Measurements from ENCODE around the gene RNF115.

DNA sequence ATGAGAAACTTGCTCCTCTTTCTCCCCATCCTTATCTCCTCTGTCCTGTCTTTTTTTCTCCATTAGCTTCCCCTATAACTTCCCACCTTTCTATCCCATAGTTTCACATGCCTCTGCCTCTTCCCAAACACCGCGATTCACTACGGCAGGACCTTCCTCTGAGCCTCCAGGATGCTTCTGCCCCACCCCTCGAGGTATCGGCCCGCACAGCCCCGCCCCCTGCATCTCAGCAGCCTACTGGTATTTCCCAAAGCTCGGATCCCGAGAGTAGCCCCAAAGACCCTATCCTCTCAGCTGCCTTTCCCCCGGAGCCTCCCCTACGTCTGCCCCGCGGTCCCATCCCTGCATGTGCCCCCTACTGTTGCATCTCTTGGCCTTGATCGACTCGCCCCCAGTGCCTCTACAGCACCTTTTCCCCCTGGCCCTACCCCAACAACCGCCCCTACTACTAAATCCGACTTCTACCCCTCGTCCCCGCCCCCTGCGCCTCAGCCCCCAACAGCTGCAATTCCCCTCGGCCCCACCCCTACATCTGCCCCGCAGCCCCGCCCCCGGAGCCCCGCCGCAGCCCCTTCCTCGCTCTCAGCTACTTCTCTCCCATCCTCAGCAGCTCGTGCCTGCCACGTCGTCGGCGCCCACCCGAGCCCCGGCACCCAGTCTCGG, 34.5 kb upstream of the RNF115 start:
- TF ChIP-seq, protein P1, sequence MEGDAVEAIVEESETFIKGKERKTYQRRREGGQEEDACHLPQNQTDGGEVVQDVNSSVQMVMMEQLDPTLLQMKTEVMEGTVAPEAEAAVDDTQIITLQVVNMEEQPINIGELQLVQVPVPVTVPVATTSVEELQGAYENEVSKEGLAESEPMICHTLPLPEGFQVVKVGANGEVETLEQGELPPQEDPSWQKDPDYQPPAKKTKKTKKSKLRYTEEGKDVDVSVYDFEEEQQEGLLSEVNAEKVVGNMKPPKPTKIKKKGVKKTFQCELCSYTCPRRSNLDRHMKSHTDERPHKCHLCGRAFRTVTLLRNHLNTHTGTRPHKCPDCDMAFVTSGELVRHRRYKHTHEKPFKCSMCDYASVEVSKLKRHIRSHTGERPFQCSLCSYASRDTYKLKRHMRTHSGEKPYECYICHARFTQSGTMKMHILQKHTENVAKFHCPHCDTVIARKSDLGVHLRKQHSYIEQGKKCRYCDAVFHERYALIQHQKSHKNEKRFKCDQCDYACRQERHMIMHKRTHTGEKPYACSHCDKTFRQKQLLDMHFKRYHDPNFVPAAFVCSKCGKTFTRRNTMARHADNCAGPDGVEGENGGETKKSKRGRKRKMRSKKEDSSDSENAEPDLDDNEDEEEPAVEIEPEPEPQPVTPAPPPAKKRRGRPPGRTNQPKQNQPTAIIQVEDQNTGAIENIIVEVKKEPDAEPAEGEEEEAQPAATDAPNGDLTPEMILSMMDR (IDR thresholded peaks at IDR 0.05), result no peak
- no peak for TF ChIP-seq EZH2 (IDR thresholded peaks at IDR 0.05; ENCODE audit: borderline replicate concordance, insufficient read depth, low read depth, low read length, poor library complexity, severe bottlenecking)
